A549 treated with GW870086 at 1 μM for 4 hours (cell line): ENCODE data around the gene PLEK2. TPM values are rescaled to one million over a fixed set of nuclear protein-coding genes. Genes with fewer than 3 reads are reported as not detected.

Experiments
- total RNA-seq: library from RNA; stranded (reverse); fragments of 200-300 nt; extraction: Qiagen RNA extraction; gene quantifications from 5 replicates; pipeline ENCODE4 v1.2.3, GENCODE V29; 2022; ENCODE audit warnings: low read depth

Gene PLEK2
- 19.1 to 23.2 TPM (median 22.6 TPM) in 5 replicates for total RNA-seq

DNA sequence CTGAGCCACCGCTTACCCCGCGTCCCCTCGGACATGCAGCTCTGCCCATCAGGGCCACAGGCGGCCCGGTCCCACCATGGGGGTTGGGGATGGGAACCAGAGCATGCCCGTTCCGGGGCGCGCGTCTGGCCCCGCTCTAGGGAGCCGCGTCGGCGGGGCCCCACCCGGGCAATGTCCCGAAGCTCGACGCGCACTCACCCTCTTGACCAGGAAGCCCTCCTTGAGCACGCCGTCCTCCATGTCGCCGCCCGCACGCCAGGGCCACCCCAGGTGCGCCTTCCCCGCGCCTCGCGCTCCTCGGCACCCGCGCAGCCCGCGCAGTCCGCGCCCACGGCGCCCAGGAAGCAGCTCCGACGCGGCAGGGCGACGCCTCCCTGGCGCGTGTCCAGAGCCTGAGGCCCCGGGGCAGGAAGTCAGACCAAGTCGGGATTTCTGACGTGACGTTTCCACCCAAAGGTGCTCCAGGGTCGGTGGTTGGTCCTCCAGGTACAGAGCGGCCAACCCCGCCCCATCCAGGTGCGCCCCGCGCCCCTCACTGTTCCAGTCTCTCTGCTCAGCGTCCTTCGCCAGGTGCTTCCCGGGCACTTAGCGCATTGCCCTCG, at the start of gene PLEK2:
PLEK2 (minus strand) TSS at position 346 of the 602 bp plus-strand sequence; CDS start at position 240, 106 bp downstream.

GRCh38 chr14:67359775-67360469, 52.0 kb downstream of the PLEK2 start, which contains the start of the genes ATP6V1D and EIF2S1:
TSS of gene ATP6V1D (minus strand) at chr14:67359804. CDS start at chr14:67359698, 106 bp downstream.
TSS of gene EIF2S1 (plus strand) at chr14:67360328. CDS start at chr14:67364768, 4,440 bp downstream.

Other genes starting within 250 kb of the PLEK2 start
- gene GARIN2, start 222.7 kb downstream of the PLEK2 start, total RNA-seq, result 0.10 to 0.17 TPM in 2 of 5 replicates, not detected in the others
- 12.1 to 18.5 TPM (median 16.7 TPM) in 5 replicates for gene PALS1, start 170.7 kb downstream of the PLEK2 start, total RNA-seq
- 69.1 to 107 TPM (median 72.2 TPM) in 5 replicates for gene ATP6V1D, start 52.4 kb downstream of the PLEK2 start, total RNA-seq
- gene EIF2S1, start 51.8 kb downstream of the PLEK2 start, total RNA-seq, result 233 to 326 TPM (median 242 TPM) in 5 replicates
- gene TMEM229B, start 76.6 kb upstream of the PLEK2 start, total RNA-seq, result 0.09 to 0.50 TPM (median 0.21 TPM) in 5 replicates
- 2.5 to 4.1 TPM (median 3.0 TPM) in 5 replicates for gene PLEKHH1, start 121.1 kb upstream of the PLEK2 start, total RNA-seq
- 16.2 to 22.9 TPM (median 20.3 TPM) in 5 replicates for gene PIGH, start 188.1 kb upstream of the PLEK2 start, total RNA-seq
- gene ARG2, start 207.8 kb upstream of the PLEK2 start, total RNA-seq, result 1.6 to 2.2 TPM (median 2.1 TPM) in 5 replicates